ENCODE data around the gene KLF16.

Gene KLF16

DNA sequence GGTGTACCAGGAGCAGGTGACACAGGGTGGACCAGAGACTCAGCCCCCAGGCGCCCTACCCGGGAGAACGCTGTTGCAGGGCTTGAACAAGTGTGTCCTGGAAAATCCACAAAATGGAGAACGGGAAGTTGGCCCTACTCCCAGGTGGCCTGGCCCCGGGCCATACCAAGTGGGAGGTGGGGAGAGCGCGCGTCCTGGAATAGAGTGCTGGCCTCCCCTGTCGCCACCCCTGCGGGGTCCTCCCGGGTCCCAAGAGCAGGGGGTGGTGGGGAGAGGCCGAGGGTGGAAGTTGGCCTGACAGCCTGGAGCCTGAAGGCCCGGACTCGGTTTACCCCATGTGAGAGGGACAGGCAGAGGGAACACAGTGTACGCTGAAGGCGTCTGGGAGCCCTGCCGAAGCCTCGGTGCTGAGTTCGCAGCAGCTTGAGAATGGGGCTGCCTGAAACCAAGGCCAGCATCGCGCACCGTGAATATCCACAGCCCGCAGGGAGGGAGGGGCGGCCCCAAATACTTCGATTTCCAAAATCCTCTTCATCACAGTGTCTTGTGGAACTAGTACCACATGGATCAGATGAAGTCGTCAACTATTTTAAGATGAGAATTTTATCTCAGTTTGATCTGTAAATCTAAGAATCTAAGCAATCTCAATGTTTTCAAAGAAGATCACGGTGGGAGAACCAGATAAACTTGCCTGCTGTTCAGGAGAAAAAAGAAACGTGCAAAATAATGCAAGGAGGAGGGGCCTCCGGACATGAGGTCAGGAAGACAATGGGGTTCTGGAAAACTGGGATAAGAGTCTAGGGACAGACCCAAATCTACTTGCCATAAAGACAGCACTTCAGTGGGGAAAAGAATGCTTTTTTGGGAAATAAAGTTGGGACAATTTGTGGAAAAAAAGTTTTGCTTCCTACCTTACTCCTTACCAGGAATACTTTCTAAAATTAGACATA lies 10.4 kb upstream of the KLF16 start:
- H3K4me3 ChIP-seq (replicated peaks; ENCODE audit: low read depth, low read length), result peak overlapping the region; percentile 52
- DNase-seq (ENCODE audit: extremely low read depth, low read depth), result no peak
- TF ChIP-seq, protein P1, sequence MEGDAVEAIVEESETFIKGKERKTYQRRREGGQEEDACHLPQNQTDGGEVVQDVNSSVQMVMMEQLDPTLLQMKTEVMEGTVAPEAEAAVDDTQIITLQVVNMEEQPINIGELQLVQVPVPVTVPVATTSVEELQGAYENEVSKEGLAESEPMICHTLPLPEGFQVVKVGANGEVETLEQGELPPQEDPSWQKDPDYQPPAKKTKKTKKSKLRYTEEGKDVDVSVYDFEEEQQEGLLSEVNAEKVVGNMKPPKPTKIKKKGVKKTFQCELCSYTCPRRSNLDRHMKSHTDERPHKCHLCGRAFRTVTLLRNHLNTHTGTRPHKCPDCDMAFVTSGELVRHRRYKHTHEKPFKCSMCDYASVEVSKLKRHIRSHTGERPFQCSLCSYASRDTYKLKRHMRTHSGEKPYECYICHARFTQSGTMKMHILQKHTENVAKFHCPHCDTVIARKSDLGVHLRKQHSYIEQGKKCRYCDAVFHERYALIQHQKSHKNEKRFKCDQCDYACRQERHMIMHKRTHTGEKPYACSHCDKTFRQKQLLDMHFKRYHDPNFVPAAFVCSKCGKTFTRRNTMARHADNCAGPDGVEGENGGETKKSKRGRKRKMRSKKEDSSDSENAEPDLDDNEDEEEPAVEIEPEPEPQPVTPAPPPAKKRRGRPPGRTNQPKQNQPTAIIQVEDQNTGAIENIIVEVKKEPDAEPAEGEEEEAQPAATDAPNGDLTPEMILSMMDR (IDR thresholded peaks at IDR 0.05; ENCODE audit: low read depth, low read length, missing control alignments), result no peak

DNA sequence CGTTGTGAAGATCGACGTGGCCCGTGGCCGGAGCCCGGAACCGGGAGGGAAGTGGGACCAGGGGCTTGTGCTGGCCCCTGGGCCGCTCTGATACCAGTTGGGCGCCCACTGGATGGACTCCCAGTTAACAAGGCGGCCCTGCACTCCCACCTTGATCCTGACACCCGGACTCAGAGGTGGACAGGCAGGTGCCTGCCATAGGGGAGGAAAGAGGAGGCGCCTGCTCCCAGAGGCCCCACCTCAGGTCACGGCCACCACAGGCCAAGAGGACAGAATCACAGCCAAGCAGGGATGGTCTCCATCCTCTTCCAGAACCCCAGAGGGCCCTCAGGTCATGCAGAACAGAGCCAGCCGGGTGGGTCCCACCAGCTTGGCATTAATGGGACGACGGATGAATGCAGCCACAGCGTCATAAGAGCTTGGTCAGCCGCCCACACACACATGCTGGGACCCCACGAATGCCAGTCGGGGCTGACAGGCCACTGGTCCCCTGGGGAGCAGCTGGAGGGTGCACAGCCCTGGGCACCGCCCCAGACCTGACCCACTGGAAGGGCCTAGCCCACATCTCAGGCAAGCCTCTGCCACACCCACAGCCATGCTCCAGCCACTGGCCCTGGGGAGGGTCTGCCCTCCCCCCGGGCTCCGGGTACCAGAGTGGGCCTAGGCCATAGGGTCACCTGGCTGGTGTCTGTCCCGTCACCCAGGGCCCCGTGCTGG lies 9.6 kb upstream of the KLF16 start:
- no peak for DNase-seq (ENCODE audit: extremely low read depth, low read depth)
- H3K4me3 ChIP-seq (replicated peaks; ENCODE audit: low read depth, low read length), result no peak overlapping the region
- TF ChIP-seq, protein P1 (IDR thresholded peaks at IDR 0.05; ENCODE audit: low read depth, low read length, missing control alignments), result no peak

DNA sequence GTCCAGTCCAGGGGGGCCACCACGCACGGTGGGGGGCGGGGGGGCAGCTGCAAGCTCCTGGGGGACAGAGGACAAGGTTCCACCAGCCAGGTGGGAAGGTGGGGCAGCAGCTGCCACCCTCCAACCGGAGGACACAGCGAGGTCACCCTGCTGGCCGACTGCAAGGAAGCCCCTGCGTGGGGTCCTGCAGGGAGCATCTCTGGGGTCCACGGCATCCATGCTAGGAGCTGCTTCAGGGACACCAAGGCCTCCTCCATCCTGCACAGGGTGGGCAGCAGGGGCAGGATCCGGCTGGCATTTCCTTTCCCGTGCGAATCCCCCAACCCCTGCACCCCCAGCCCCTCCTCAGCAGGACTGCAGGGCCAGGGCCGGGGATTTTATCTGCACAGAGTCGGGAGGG lies 8.3 kb upstream of the KLF16 start:
- TF ChIP-seq, protein P1 (IDR thresholded peaks at IDR 0.05; ENCODE audit: low read depth, low read length, missing control alignments), result no peak
- no peak overlapping the region for H3K4me3 ChIP-seq (replicated peaks; ENCODE audit: low read depth, low read length)

DNA sequence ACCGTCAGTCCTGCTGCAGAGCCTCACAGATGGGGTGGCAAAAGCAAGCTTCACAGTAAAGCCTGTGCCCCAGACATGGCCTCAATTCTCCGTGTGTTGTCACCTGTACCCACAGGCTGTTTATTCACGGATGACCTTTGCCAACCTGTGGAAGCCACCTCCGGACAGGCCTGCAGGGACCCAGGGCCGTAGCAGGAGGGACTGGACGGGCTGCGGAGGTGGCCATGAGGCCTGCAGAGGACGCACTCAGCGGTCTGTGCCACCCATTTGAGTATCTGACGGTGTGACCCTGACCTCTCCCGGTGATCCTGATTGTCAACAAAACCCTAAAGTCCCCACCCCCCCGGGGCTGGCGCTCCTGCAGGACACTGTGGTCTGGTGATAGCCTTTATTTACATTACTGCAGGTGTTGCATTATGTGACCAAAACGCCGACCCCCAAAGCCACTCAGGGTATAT lies 7.8 kb upstream of the KLF16 start:
- H3K4me3 ChIP-seq (replicated peaks; ENCODE audit: low read depth, low read length), result no peak overlapping the region
- TF ChIP-seq, protein P1 (IDR thresholded peaks at IDR 0.05; ENCODE audit: low read depth, low read length, missing control alignments), result no peak

More for the DNA sequence above, 8.3 kb upstream of the KLF16 start:
- DNase-seq (ENCODE audit: extremely low read depth, low read depth), result no peak

DNA sequence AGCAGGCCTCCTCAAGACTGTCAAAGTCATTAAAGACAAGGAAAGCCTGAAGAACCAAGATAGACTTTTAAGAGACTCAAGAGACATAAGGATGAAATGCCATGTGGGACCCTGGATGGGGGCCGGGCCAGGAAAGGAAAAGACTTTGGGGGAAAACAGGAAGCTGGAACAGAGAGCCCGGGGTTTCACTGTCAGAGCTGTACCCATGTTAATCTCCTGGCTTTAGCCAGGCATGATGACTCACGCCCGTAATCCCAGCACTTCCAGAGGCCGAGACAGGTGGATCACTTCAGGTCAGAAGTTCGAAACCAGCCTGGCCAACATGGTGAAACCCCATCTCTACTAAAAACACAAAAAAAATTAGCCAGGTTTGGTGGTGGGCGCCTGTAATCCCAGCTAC lies 5.6 kb upstream of the KLF16 start:
- TF ChIP-seq, protein P1 (IDR thresholded peaks at IDR 0.05; ENCODE audit: low read depth, low read length, missing control alignments), result no peak
- no peak overlapping the region for H3K4me3 ChIP-seq (replicated peaks; ENCODE audit: low read depth, low read length)
- no peak for DNase-seq (ENCODE audit: extremely low read depth, low read depth)

More for the DNA sequence above, 7.8 kb upstream of the KLF16 start:
- no peak for DNase-seq (ENCODE audit: extremely low read depth, low read depth)

DNA sequence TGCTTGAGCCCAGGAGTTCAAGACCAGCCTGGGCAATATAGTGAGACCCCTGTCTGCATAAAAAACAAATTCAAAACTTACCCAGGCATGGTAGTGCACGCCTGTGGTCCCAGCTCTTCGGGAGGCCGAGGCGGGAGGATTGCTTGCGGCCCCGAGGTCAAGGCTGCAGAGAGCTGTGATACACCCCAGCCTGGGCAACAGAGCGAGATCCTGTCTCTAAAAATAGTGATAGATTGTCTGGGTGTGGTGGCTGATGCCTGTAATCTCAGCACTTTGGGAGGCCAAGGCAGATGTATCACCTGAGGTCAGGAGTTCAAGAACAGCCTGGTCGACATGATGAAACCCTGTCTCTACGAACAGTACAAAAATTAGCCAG lies 4.0 kb upstream of the KLF16 start:
- TF ChIP-seq, protein P1 (IDR thresholded peaks at IDR 0.05; ENCODE audit: low read depth, low read length, missing control alignments), result no peak
- DNase-seq (ENCODE audit: extremely low read depth, low read depth), result no peak
- no peak overlapping the region for H3K4me3 ChIP-seq (replicated peaks; ENCODE audit: low read depth, low read length)
